HCT116 (cell line): ENCODE data around the gene CASZ1. TPM values are rescaled to one million over a fixed set of nuclear protein-coding genes. Genes with fewer than 3 reads are reported as not detected.

Source experiments
- ATAC-seq: fragments of 200-7000 bp; cut with Tn5 transposase; 2 replicates; pipeline ENCODE4 v1.9.1; 2020; ENCODE audit warnings: mild to moderate bottlenecking, moderate library complexity
- BruUV-seq: library from RNA; stranded (reverse); fragments of 400-500 nt; replicated peaks from 2 replicates; lab custom pipeline; 2021; lab: Mats Ljungman, UMichigan
- CTCF ChIA-PET: fragments of 300-600 bp; sonication (Branson Sonifier 250); formaldehyde crosslinking; loops from one replicate; lab custom pipeline; 2021; ENCODE audit warnings: antibody characterized with exemption; lab: Charles Lee
- POLR2A ChIA-PET: fragments of 300-600, 350-600 bp; sonication (Branson Sonifier 250); formaldehyde crosslinking; loops from one replicate; lab custom pipeline; 2021; ENCODE audit warnings: antibody characterized with exemption; lab: Charles Lee
- RAD21 ChIA-PET, 2 experiments: fragments of 300-600 bp; sonication (Branson Sonifier 250); formaldehyde crosslinking; loops; one replicate each; lab custom pipeline; 2023; ENCODE audit warnings: low total read pairs in 2 of 2; ENCODE audit not compliant: uncharacterized antibody in 2 of 2, unreplicated experiment in 2 of 2, low non-redundant PET in 1 of 2; lab: Charles Lee
- DNase-seq: peaks from one replicate; pipeline ENCODE4 v3.0.0-alpha.2; 2010; ENCODE audit warnings: low read depth, low spot score
- H2AFZ ChIP-seq: fragments of 200-600 bp; shearing (Covaris generic), sonication (generic); 2 replicates; pipeline ENCODE4 v1.6.1; 2017; ENCODE audit warnings: low read depth, mixed run types, mixed read lengths, antibody characterized with exemption, low read length; ENCODE audit not compliant: poor library complexity, severe bottlenecking
- H3K27ac ChIP-seq: 2 replicates; pipeline ENCODE4 v1.5.1; 2012; ENCODE audit warnings: low read depth, low read length
- H3K27me3 ChIP-seq: fragments of 200-600 bp; sonication (generic); 2 replicates; pipeline ENCODE4 v1.6.1; 2016; ENCODE audit warnings: mixed run types, low read length, mixed read lengths; ENCODE audit not compliant: insufficient read depth
- H3K36me3 ChIP-seq, 2 experiments: fragments of 200-500 bp in 1 of 2; fragments of 200-600 bp in 1 of 2; sonication (Bioruptor generic) in 1 of 2; sonication (generic) in 1 of 2; 2 replicates each; pipeline versions ENCODE4 v1.5.1 to v1.6.1; 2014 to 2016; ENCODE audit warnings: low read length in 2 of 2, inconsistent platforms in 1 of 2, mixed read lengths in 1 of 2, mixed run types in 1 of 2; ENCODE audit not compliant: insufficient read depth in 2 of 2, control insufficient read depth in 1 of 2
- H3K4me1 ChIP-seq, 2 experiments: fragments of 200-600 bp in 1 of 2; sonication (generic) in 1 of 2; 2 replicates each; pipeline versions ENCODE4 v1.5.1 to v1.6.1; 2012 to 2017; ENCODE audit warnings: low read length in 2 of 2, inconsistent platforms in 1 of 2, mild to moderate bottlenecking in 1 of 2, mixed read lengths in 1 of 2, mixed run types in 1 of 2, moderate library complexity in 1 of 2; ENCODE audit not compliant: insufficient read depth in 2 of 2, control insufficient read depth in 1 of 2
- H3K4me2 ChIP-seq: fragments of 200-600 bp; sonication (generic); 2 replicates; pipeline ENCODE4 v1.6.1; 2017; ENCODE audit warnings: mixed run types, low read length, mixed read lengths
- H3K4me3 ChIP-seq, 2 experiments: fragments of 200-600 bp in 1 of 2; sonication (generic) in 1 of 2; replicated peaks in 1 of 2; 2 replicates each; pipeline ENCODE4 v1.5.1; 2011 to 2016; ENCODE audit warnings: low read length in 2 of 2, control low read depth in 1 of 2, low read depth in 1 of 2, mild to moderate bottlenecking in 1 of 2, mixed read lengths in 1 of 2, mixed run types in 1 of 2
- H3K79me2 ChIP-seq: fragments of 200-600 bp; sonication (generic); 2 replicates; pipeline ENCODE4 v1.6.1; 2017; ENCODE audit warnings: mild to moderate bottlenecking, mixed run types, low read length, moderate library complexity, mixed read lengths; ENCODE audit not compliant: insufficient read depth
- H3K9ac ChIP-seq: fragments of 200-600 bp; sonication (generic); 2 replicates; pipeline ENCODE4 v1.6.1; 2016; ENCODE audit warnings: low read length, mixed read lengths
- H3K9me2 ChIP-seq: fragments of 200-600 bp; sonication (generic), shearing (Covaris generic); 2 replicates; pipeline ENCODE4 v1.6.1; 2017; ENCODE audit warnings: mixed run types, mild to moderate bottlenecking, moderate library complexity; ENCODE audit not compliant: insufficient read depth
- H3K9me3 ChIP-seq, 2 experiments: fragments of 200-500 bp in 1 of 2; fragments of 200-600 bp in 1 of 2; sonication (Bioruptor generic) in 1 of 2; sonication (generic) in 1 of 2; 2 replicates each; pipeline ENCODE4 v1.6.1; 2014 to 2017; ENCODE audit warnings: low read length in 2 of 2, mixed read lengths in 2 of 2, inconsistent platforms in 1 of 2, low read depth in 1 of 2, mild to moderate bottlenecking in 1 of 2, mixed run types in 1 of 2, moderate library complexity in 1 of 2; ENCODE audit not compliant: control insufficient read depth in 1 of 2, insufficient read depth in 1 of 2
- H4K20me1 ChIP-seq: fragments of 200-600 bp; sonication (generic), shearing (Covaris generic); 2 replicates; pipeline ENCODE4 v1.6.1; 2017; ENCODE audit warnings: mixed run types, mild to moderate bottlenecking, moderate library complexity; ENCODE audit not compliant: insufficient read depth
- ATF3 ChIP-seq: IDR thresholded peaks from 2 replicates; pipeline ENCODE4 v1.6.1; 2012
- CBX3 ChIP-seq: IDR thresholded peaks from 2 replicates; pipeline ENCODE4 v1.6.1; 2012; ENCODE audit warnings: low read depth
- CEBPB ChIP-seq: IDR thresholded peaks from 2 replicates; pipeline ENCODE4 v1.6.1; 2012; ENCODE audit warnings: low read depth
- CTCF ChIP-seq, 3 experiments: fragments of 200-600 bp in 1 of 3; sonication (generic) in 1 of 3; IDR thresholded peaks in 2 of 3; conservative IDR thresholded peaks in 1 of 3; 2 replicates each; pipeline ENCODE4 v1.5.1; 2012 to 2017; ENCODE audit warnings: low read depth in 2 of 3, low read length in 2 of 3, antibody characterized with exemption in 1 of 3, borderline replicate concordance in 1 of 3, control low read depth in 1 of 3, mild to moderate bottlenecking in 1 of 3, mixed read lengths in 1 of 3, mixed run types in 1 of 3, moderate library complexity in 1 of 3; ENCODE audit not compliant: insufficient read depth in 1 of 3
- EGR1 ChIP-seq: IDR thresholded peaks from 2 replicates; pipeline ENCODE4 v1.6.1; 2012; ENCODE audit warnings: low read depth
- EZH2 ChIP-seq: fragments of 200-600 bp; sonication (generic); IDR thresholded peaks from 2 replicates; pipeline ENCODE4 v1.6.1; 2017; ENCODE audit warnings: antibody characterized with exemption, mixed run types
- EZH2phosphoT487 ChIP-seq: fragments of 200-600 bp; IDR thresholded peaks from 2 replicates; pipeline ENCODE4 v1.6.1; 2018; ENCODE audit warnings: antibody characterized with exemption, borderline replicate concordance
- FOSL1 ChIP-seq: IDR thresholded peaks from 2 replicates; pipeline ENCODE4 v1.6.1; 2012; ENCODE audit warnings: low read depth
- MAX ChIP-seq: IDR thresholded peaks from 2 replicates; pipeline ENCODE4 v1.6.1; 2012
- POLR2A ChIP-seq: IDR thresholded peaks from 2 replicates; pipeline ENCODE4 v1.7.0; 2011; ENCODE audit warnings: borderline replicate concordance; ENCODE audit not compliant: insufficient read depth, insufficient read length; ENCODE audit errors: extremely low read depth
- RAD21 ChIP-seq: IDR thresholded peaks from 2 replicates; pipeline ENCODE4 v1.6.1; 2012; ENCODE audit warnings: low read depth, mild to moderate bottlenecking
- REST ChIP-seq: IDR thresholded peaks from 2 replicates; pipeline ENCODE4 v1.6.1; 2012; ENCODE audit warnings: low read depth
- SIN3A ChIP-seq: IDR thresholded peaks from 2 replicates; pipeline ENCODE4 v1.6.1; 2012; ENCODE audit warnings: low read depth
- SP1 ChIP-seq: IDR thresholded peaks from 2 replicates; pipeline ENCODE4 v1.6.1; 2012; ENCODE audit warnings: low read depth
- SRF ChIP-seq: IDR thresholded peaks from 2 replicates; pipeline ENCODE4 v1.6.1; 2012; ENCODE audit warnings: low read depth
- ZFX ChIP-seq: fragments of 450-650 bp; IDR thresholded peaks from 2 replicates; pipeline ENCODE4 v1.6.1; 2017
- ZNF274 ChIP-seq: fragments of 200-500 bp; sonication (Bioruptor generic); IDR thresholded peaks from 2 replicates; pipeline ENCODE4 v1.6.1; 2014; ENCODE audit warnings: mild to moderate bottlenecking, low read depth, low read length, inconsistent platforms
- intact Hi-C: fragments of 100-400 bp; cut with micrococcal nuclease; formaldehyde crosslinking; loops from 2 replicates; pipeline ENCODE4 v1.10.0; 2022
- total RNA-seq: library from RNA; stranded (reverse); gene quantifications from one replicate; pipeline ENCODE4 v1.2.1, GENCODE V29; 2021; ENCODE audit not compliant: unreplicated experiment
- TF ChIP-seq, protein P1 (sequence below): IDR thresholded peaks from 2 replicates; pipeline ENCODE4 v1.6.1; 2011; ENCODE audit warnings: mild to moderate bottlenecking, low read length, moderate library complexity; ENCODE audit not compliant: insufficient replicate concordance; ENCODE audit errors: extremely low read depth

The CASZ1 gene
- total RNA-seq, 1 experiment from 2014 or later: 7.7 TPM

DNA sequence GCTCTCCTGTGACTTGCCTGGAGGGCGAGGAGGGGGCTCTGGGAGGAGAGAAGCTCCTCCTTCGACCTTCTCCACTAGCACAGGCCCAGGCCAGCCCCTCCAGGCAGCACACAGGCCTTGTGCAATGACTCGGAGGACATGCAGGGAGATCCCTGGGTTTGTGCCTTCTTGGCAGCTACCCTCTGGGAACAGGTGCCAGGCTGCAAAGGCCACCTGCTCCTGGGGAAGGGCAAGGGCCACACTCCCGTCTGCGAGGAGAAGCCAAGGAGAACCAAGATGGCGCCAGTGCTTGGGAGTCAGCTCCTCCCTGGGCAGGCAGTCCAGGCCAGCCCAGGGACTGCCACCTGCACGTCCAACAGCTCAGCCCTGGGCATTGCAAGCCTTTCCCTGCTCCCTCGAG lies 15.3 kb downstream of the CASZ1 start:
- Histone ChIP-seq H4K20me1 (no peaks in the 10 kb centered on the region), H3K27me3 (no peaks in the 10 kb centered on the region), H3K9ac (no peak overlapping the region), H3K4me2 (no peak overlapping the region), H3K9me2 (no peaks in the 10 kb centered on the region), H3K79me2 (no peaks in the 10 kb centered on the region), H3K36me3 (no peaks in the 10 kb centered on the region), H3K4me3 (no peak overlapping the region), H3K4me1 (peaks cover 24 to 25% of the 10 kb centered on the region in 2 experiments), H3K27ac (no peak overlapping the region), H2AFZ (no peak overlapping the region), H3K9me3 (no peaks in the 10 kb centered on the region)
- TF ChIP-seq EZH2phosphoT487 (no peak), MAX (no peak), EZH2 (no peak), RAD21 (no peak), ZNF274 (no peak), SRF (no peak), SP1 (no peak), REST (no peak), ZFX (no peak), FOSL1 (no peak), POLR2A (no peak), ATF3 (no peak), EGR1 (no peak), CTCF (IDR thresholded peaks at IDR 0.05 in 2 of 3, conservative IDR thresholded peaks at IDR 0.05 in 1 of 3; ENCODE audit: borderline replicate concordance in 1 of 3, insufficient read depth in 1 of 3, low read depth in 2 of 3, low read length in 2 of 3) (no peak), CBX3 (no peak), SIN3A (no peak), CEBPB (no peak)
- TF ChIP-seq, protein P1, sequence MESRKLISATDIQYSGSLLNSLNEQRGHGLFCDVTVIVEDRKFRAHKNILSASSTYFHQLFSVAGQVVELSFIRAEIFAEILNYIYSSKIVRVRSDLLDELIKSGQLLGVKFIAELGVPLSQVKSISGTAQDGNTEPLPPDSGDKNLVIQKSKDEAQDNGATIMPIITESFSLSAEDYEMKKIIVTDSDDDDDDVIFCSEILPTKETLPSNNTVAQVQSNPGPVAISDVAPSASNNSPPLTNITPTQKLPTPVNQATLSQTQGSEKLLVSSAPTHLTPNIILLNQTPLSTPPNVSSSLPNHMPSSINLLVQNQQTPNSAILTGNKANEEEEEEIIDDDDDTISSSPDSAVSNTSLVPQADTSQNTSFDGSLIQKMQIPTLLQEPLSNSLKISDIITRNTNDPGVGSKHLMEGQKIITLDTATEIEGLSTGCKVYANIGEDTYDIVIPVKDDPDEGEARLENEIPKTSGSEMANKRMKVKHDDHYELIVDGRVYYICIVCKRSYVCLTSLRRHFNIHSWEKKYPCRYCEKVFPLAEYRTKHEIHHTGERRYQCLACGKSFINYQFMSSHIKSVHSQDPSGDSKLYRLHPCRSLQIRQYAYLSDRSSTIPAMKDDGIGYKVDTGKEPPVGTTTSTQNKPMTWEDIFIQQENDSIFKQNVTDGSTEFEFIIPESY: no peak
- BruUV-seq: no TSS peak
- RAD21 ChIA-PET: interaction anchor here in 1 of 2 experiments (1.1 kb wide), 1 partner anchor 11 kb away, joined by 3 read pairs; no protein-coding TSS in a partner anchor
- CTCF ChIA-PET: interaction anchor here (1.8 kb wide), 1 partner anchor 12 kb away, joined by 5 read pairs; no protein-coding TSS in a partner anchor
- POLR2A ChIA-PET: interaction anchor here (1.3 kb wide), 1 partner anchor 13 kb away, joined by 3 read pairs; no protein-coding TSS in a partner anchor
- intact Hi-C loops: no loop called here
- DNase-seq (no peak), ATAC-seq (no peak)
